HCT116 (cell line): Measurements from ENCODE around the gene IGF2BP3. TPM values are rescaled to one million over a fixed set of nuclear protein-coding genes. Genes with fewer than 3 reads are reported as not detected.

Experiments used
- ATAC-seq: fragments of 200-7000 bp; cut with Tn5 transposase; 2 replicates; pipeline ENCODE4 v1.9.1; 2020; ENCODE audit warnings: mild to moderate bottlenecking, moderate library complexity
- BruUV-seq: library from RNA; stranded (reverse); fragments of 400-500 nt; replicated peaks from 2 replicates; lab custom pipeline; 2021; lab: Mats Ljungman, UMichigan
- CTCF ChIA-PET: fragments of 300-600 bp; sonication (Branson Sonifier 250); formaldehyde crosslinking; loops from one replicate; lab custom pipeline; 2021; ENCODE audit warnings: antibody characterized with exemption; lab: Charles Lee
- POLR2A ChIA-PET: fragments of 300-600, 350-600 bp; sonication (Branson Sonifier 250); formaldehyde crosslinking; loops from one replicate; lab custom pipeline; 2021; ENCODE audit warnings: antibody characterized with exemption; lab: Charles Lee
- RAD21 ChIA-PET, 2 experiments: fragments of 300-600 bp; sonication (Branson Sonifier 250); formaldehyde crosslinking; loops; one replicate each; lab custom pipeline; 2023; ENCODE audit warnings: low total read pairs in 2 of 2; ENCODE audit not compliant: uncharacterized antibody in 2 of 2, unreplicated experiment in 2 of 2, low non-redundant PET in 1 of 2; lab: Charles Lee
- DNase-seq: peaks from one replicate; pipeline ENCODE4 v3.0.0-alpha.2; 2010; ENCODE audit warnings: low read depth, low spot score
- H2AFZ ChIP-seq: fragments of 200-600 bp; shearing (Covaris generic), sonication (generic); 2 replicates; pipeline ENCODE4 v1.6.1; 2017; ENCODE audit warnings: low read depth, mixed run types, mixed read lengths, antibody characterized with exemption, low read length; ENCODE audit not compliant: poor library complexity, severe bottlenecking
- H3K27ac ChIP-seq: 2 replicates; pipeline ENCODE4 v1.5.1; 2012; ENCODE audit warnings: low read depth, low read length
- H3K27me3 ChIP-seq: fragments of 200-600 bp; sonication (generic); 2 replicates; pipeline ENCODE4 v1.6.1; 2016; ENCODE audit warnings: mixed run types, low read length, mixed read lengths; ENCODE audit not compliant: insufficient read depth
- H3K36me3 ChIP-seq, 2 experiments: fragments of 200-500 bp in 1 of 2; fragments of 200-600 bp in 1 of 2; sonication (Bioruptor generic) in 1 of 2; sonication (generic) in 1 of 2; 2 replicates each; pipeline versions ENCODE4 v1.5.1 to v1.6.1; 2014 to 2016; ENCODE audit warnings: low read length in 2 of 2, inconsistent platforms in 1 of 2, mixed read lengths in 1 of 2, mixed run types in 1 of 2; ENCODE audit not compliant: insufficient read depth in 2 of 2, control insufficient read depth in 1 of 2
- H3K4me1 ChIP-seq, 2 experiments: fragments of 200-600 bp in 1 of 2; sonication (generic) in 1 of 2; 2 replicates each; pipeline versions ENCODE4 v1.5.1 to v1.6.1; 2012 to 2017; ENCODE audit warnings: low read length in 2 of 2, inconsistent platforms in 1 of 2, mild to moderate bottlenecking in 1 of 2, mixed read lengths in 1 of 2, mixed run types in 1 of 2, moderate library complexity in 1 of 2; ENCODE audit not compliant: insufficient read depth in 2 of 2, control insufficient read depth in 1 of 2
- H3K4me2 ChIP-seq: fragments of 200-600 bp; sonication (generic); 2 replicates; pipeline ENCODE4 v1.6.1; 2017; ENCODE audit warnings: mixed run types, low read length, mixed read lengths
- H3K4me3 ChIP-seq, 2 experiments: fragments of 200-600 bp in 1 of 2; sonication (generic) in 1 of 2; replicated peaks in 1 of 2; 2 replicates each; pipeline ENCODE4 v1.5.1; 2011 to 2016; ENCODE audit warnings: low read length in 2 of 2, control low read depth in 1 of 2, low read depth in 1 of 2, mild to moderate bottlenecking in 1 of 2, mixed read lengths in 1 of 2, mixed run types in 1 of 2
- H3K79me2 ChIP-seq: fragments of 200-600 bp; sonication (generic); 2 replicates; pipeline ENCODE4 v1.6.1; 2017; ENCODE audit warnings: mild to moderate bottlenecking, mixed run types, low read length, moderate library complexity, mixed read lengths; ENCODE audit not compliant: insufficient read depth
- H3K9ac ChIP-seq: fragments of 200-600 bp; sonication (generic); 2 replicates; pipeline ENCODE4 v1.6.1; 2016; ENCODE audit warnings: low read length, mixed read lengths
- H3K9me2 ChIP-seq: fragments of 200-600 bp; sonication (generic), shearing (Covaris generic); 2 replicates; pipeline ENCODE4 v1.6.1; 2017; ENCODE audit warnings: mixed run types, mild to moderate bottlenecking, moderate library complexity; ENCODE audit not compliant: insufficient read depth
- H3K9me3 ChIP-seq, 2 experiments: fragments of 200-500 bp in 1 of 2; fragments of 200-600 bp in 1 of 2; sonication (Bioruptor generic) in 1 of 2; sonication (generic) in 1 of 2; 2 replicates each; pipeline ENCODE4 v1.6.1; 2014 to 2017; ENCODE audit warnings: low read length in 2 of 2, mixed read lengths in 2 of 2, inconsistent platforms in 1 of 2, low read depth in 1 of 2, mild to moderate bottlenecking in 1 of 2, mixed run types in 1 of 2, moderate library complexity in 1 of 2; ENCODE audit not compliant: control insufficient read depth in 1 of 2, insufficient read depth in 1 of 2
- H4K20me1 ChIP-seq: fragments of 200-600 bp; sonication (generic), shearing (Covaris generic); 2 replicates; pipeline ENCODE4 v1.6.1; 2017; ENCODE audit warnings: mixed run types, mild to moderate bottlenecking, moderate library complexity; ENCODE audit not compliant: insufficient read depth
- ATF3 ChIP-seq: IDR thresholded peaks from 2 replicates; pipeline ENCODE4 v1.6.1; 2012
- CTCF ChIP-seq, 3 experiments: fragments of 200-600 bp in 1 of 3; sonication (generic) in 1 of 3; IDR thresholded peaks in 2 of 3; conservative IDR thresholded peaks in 1 of 3; 2 replicates each; pipeline ENCODE4 v1.5.1; 2012 to 2017; ENCODE audit warnings: low read depth in 2 of 3, low read length in 2 of 3, antibody characterized with exemption in 1 of 3, borderline replicate concordance in 1 of 3, control low read depth in 1 of 3, mild to moderate bottlenecking in 1 of 3, mixed read lengths in 1 of 3, mixed run types in 1 of 3, moderate library complexity in 1 of 3; ENCODE audit not compliant: insufficient read depth in 1 of 3
- EZH2phosphoT487 ChIP-seq: fragments of 200-600 bp; IDR thresholded peaks from 2 replicates; pipeline ENCODE4 v1.6.1; 2018; ENCODE audit warnings: antibody characterized with exemption, borderline replicate concordance
- FOSL1 ChIP-seq: IDR thresholded peaks from 2 replicates; pipeline ENCODE4 v1.6.1; 2012; ENCODE audit warnings: low read depth
- MAX ChIP-seq: IDR thresholded peaks from 2 replicates; pipeline ENCODE4 v1.6.1; 2012
- POLR2A ChIP-seq: IDR thresholded peaks from 2 replicates; pipeline ENCODE4 v1.7.0; 2011; ENCODE audit warnings: borderline replicate concordance; ENCODE audit not compliant: insufficient read depth, insufficient read length; ENCODE audit errors: extremely low read depth
- RAD21 ChIP-seq: IDR thresholded peaks from 2 replicates; pipeline ENCODE4 v1.6.1; 2012; ENCODE audit warnings: low read depth, mild to moderate bottlenecking
- SIN3A ChIP-seq: IDR thresholded peaks from 2 replicates; pipeline ENCODE4 v1.6.1; 2012; ENCODE audit warnings: low read depth
- SP1 ChIP-seq: IDR thresholded peaks from 2 replicates; pipeline ENCODE4 v1.6.1; 2012; ENCODE audit warnings: low read depth
- SRF ChIP-seq: IDR thresholded peaks from 2 replicates; pipeline ENCODE4 v1.6.1; 2012; ENCODE audit warnings: low read depth
- TCF7L2 ChIP-seq: IDR thresholded peaks from 2 replicates; pipeline ENCODE4 v1.7.0; 2011; ENCODE audit warnings: borderline replicate concordance, inconsistent platforms; ENCODE audit not compliant: insufficient read depth, insufficient read length; ENCODE audit errors: extremely low read depth
- ZBTB33 ChIP-seq: IDR thresholded peaks from 2 replicates; pipeline ENCODE4 v1.6.1; 2011; ENCODE audit warnings: mild to moderate bottlenecking, low read length, moderate library complexity; ENCODE audit not compliant: insufficient replicate concordance; ENCODE audit errors: extremely low read depth
- ZNF274 ChIP-seq: fragments of 200-500 bp; sonication (Bioruptor generic); IDR thresholded peaks from 2 replicates; pipeline ENCODE4 v1.6.1; 2014; ENCODE audit warnings: mild to moderate bottlenecking, low read depth, low read length, inconsistent platforms
- intact Hi-C: fragments of 100-400 bp; cut with micrococcal nuclease; formaldehyde crosslinking; loops from 2 replicates; pipeline ENCODE4 v1.10.0; 2022
- total RNA-seq: library from RNA; stranded (reverse); gene quantifications from one replicate; pipeline ENCODE4 v1.2.1, GENCODE V29; 2021; ENCODE audit not compliant: unreplicated experiment

IGF2BP3 gene
- total RNA-seq, 1 experiment from 2014 or later = 79.1 TPM

- TF ChIP-seq ZBTB33 (no peak), MAX (no peak)
Measured at GRCh38 chr7:23394488-23395171, 75.7 kb downstream of the IGF2BP3 start (continued).

- ChIA-PET RAD21 (no interaction called here), CTCF (no interaction called here), POLR2A (no interaction called here)
- Histone ChIP-seq H4K20me1 (no peaks in the 10 kb centered on the region), H3K4me1 (peaks cover 0 to 11% of the 10 kb centered on the region in 2 experiments; a peak in 1 of 4 replicates), H3K4me2 (no peak overlapping the region), H3K9me3 (no peaks in the 10 kb centered on the region), H3K36me3 (peaks cover 3 to 6% of the 10 kb centered on the region in 2 experiments; a peak in 1 of 4 replicates), H3K79me2 (peaks cover 33% of the 10 kb centered on the region), H3K9ac (no peak overlapping the region), H3K9me2 (no peaks in the 10 kb centered on the region), H3K4me3 (no peak overlapping the region), H3K27ac (no peak overlapping the region), H2AFZ (no peak overlapping the region), H3K27me3 (no peaks in the 10 kb centered on the region)
- intact Hi-C loops = no loop called here
- no TSS peak for BruUV-seq
- ATAC-seq = no peak
- no peak for DNase-seq
- TF ChIP-seq SP1 = no peak
- no peak for TF ChIP-seq SRF
- no peak for TF ChIP-seq RAD21
- no peak for TF ChIP-seq TCF7L2
- TF ChIP-seq EZH2phosphoT487 = no peak
- no peak for TF ChIP-seq ZNF274
- TF ChIP-seq ATF3 = no peak
- TF ChIP-seq CTCF (IDR thresholded peaks at IDR 0.05 in 2 of 3, conservative IDR thresholded peaks at IDR 0.05 in 1 of 3; ENCODE audit: borderline replicate concordance in 1 of 3, insufficient read depth in 1 of 3, low read depth in 2 of 3, low read length in 2 of 3) = no peak
- no peak for TF ChIP-seq MAX
- TF ChIP-seq SIN3A = no peak
- no peak for TF ChIP-seq POLR2A
- no peak for TF ChIP-seq FOSL1
Measured at GRCh38 chr7:23393636-23394035, 76.7 kb downstream of the IGF2BP3 start.
